HUES48 (cell line): ENCODE data around the gene KLK4.

Source experiments
- H3K27ac ChIP-seq: one replicate; pipeline ENCODE4 v1.7.0; 2013; ENCODE audit warnings: low read depth, low read length, inconsistent platforms
- H3K27me3 ChIP-seq: 2 replicates; pipeline ENCODE4 v1.6.1; 2013; ENCODE audit warnings: mild to moderate bottlenecking, low read length; ENCODE audit not compliant: control insufficient read depth, insufficient read depth
- H3K36me3 ChIP-seq: 2 replicates; pipeline ENCODE4 v1.6.1; 2013; ENCODE audit warnings: low read length; ENCODE audit not compliant: control insufficient read depth, insufficient read depth
- H3K4me1 ChIP-seq: 2 replicates; pipeline ENCODE4 v1.6.1; 2013; ENCODE audit warnings: mild to moderate bottlenecking, low read length; ENCODE audit not compliant: control insufficient read depth, insufficient read depth
- H3K4me3 ChIP-seq: 2 replicates; pipeline ENCODE4 v1.5.1; 2013; ENCODE audit warnings: mild to moderate bottlenecking, low read depth, low read length
- H3K9ac ChIP-seq: 2 replicates; pipeline ENCODE4 v1.6.1; 2013; ENCODE audit warnings: mild to moderate bottlenecking, low read depth, low read length, moderate library complexity
- H3K9me3 ChIP-seq: 2 replicates; pipeline ENCODE4 v1.6.1; 2013; ENCODE audit warnings: low read length; ENCODE audit not compliant: control insufficient read depth, insufficient read depth

The KLK4 gene

DNA sequence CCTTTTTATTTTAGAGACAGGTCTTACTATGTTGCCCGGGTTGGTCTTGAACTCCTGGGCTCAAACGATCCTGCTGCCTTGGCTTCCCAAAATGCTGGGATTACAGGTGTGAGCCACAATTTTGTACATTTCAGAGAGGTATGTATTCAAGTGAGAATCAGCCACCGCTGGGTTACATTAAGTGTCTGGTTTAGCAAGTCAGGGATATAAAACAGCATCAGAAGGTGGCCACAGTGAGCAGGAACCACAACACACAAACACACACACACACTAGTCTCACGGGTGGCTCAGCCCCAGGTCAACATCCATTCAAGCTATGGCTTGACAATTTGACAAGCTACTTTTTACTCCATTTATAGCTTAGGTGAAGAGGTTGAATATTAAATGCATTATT, 21.5 kb upstream of the KLK4 start:
- H3K4me3 ChIP-seq: no peak overlapping the region
- H3K36me3 ChIP-seq: no peaks in the 10 kb centered on the region
- H3K27ac ChIP-seq: no peak overlapping the region
- H3K9me3 ChIP-seq: no peaks in the 10 kb centered on the region
- H3K27me3 ChIP-seq: no peaks in the 10 kb centered on the region
- H3K4me1 ChIP-seq: no peaks in the 10 kb centered on the region
- no peak overlapping the region for H3K9ac ChIP-seq

DNA sequence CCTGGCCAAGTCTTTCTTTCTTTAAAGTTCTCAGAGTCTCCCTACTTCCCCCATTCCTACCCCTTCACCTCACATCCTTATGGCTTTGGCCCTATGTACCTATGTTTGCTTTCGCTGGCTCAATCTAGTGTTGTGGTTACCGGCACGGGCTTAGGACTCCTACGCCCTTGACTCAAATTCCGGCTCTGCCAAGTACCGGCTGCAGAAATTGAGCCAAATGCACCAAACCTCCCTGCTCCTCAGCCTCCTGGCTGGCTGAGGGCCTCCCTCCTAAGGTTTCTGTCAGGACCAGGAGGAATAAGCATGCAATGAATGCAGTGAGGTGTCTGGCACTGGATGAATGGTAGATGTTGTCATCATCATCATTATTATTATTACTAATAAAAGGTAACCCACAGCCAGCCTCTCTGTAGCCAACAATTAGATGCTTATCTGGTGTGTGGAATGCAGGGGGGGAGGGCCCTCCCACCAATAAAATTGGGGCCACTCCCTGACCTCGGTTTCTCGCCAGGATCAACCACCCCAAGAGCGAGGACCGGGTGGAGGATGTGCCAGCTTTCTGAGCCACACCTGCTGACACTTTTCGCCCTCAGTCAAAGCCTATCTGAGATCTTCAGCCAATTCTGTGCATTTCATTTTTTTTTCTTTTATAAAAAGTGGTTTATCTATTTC, 21.0 kb upstream of the KLK4 start:
- no peak overlapping the region for H3K4me3 ChIP-seq
- no peaks in the 10 kb centered on the region for H3K4me1 ChIP-seq
- H3K27ac ChIP-seq: no peak overlapping the region
- no peaks in the 10 kb centered on the region for H3K27me3 ChIP-seq
- no peaks in the 10 kb centered on the region for H3K9me3 ChIP-seq
- H3K36me3 ChIP-seq: no peaks in the 10 kb centered on the region
- H3K9ac ChIP-seq: no peak overlapping the region

DNA sequence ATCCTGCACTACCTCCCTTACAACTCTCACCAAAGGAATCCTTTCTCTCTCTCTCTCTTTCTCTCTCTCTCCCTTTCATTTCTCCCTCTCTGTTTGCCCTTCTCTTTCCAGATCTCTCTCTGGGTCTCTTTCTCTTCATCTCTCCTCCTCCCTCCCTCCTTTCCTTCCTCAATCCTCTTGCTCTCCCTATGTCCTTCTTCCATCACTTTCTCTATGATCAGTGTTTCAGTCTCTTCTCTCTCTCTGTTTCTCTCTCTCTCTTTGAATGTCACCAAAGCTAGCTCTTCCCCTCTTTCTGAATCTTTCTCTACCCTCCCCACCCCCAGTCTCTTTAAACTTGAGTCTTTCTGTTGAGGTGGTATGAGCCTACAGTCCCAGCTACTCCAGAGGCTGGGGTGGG, 19.8 kb upstream of the KLK4 start:
- H3K9me3 ChIP-seq: no peaks in the 10 kb centered on the region
- H3K27me3 ChIP-seq: no peaks in the 10 kb centered on the region
- no peaks in the 10 kb centered on the region for H3K4me1 ChIP-seq
- H3K9ac ChIP-seq: no peak overlapping the region
- H3K4me3 ChIP-seq: no peak overlapping the region
- no peak overlapping the region for H3K27ac ChIP-seq
- H3K36me3 ChIP-seq: no peaks in the 10 kb centered on the region

DNA sequence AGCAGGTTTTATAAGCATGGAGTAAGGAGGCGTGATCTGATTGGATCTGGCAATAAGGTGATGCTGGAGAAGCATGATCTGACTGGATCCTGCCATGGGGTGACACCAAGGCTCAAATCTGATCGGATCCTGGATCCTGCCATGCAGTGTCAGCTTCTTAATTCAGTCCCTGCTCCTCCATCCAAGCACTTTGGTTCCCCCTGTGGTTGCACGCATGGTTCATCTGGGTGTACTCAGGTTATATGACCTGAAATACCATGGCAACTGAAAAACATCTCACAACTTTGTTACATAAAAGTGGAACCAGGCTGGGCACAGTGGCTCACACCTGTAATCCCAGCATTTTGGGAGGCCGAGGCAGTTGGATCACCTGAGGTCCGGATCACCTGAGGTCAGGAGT, 17.6 kb upstream of the KLK4 start:
- H3K4me1 ChIP-seq: no peaks in the 10 kb centered on the region
- H3K36me3 ChIP-seq: no peaks in the 10 kb centered on the region

DNA sequence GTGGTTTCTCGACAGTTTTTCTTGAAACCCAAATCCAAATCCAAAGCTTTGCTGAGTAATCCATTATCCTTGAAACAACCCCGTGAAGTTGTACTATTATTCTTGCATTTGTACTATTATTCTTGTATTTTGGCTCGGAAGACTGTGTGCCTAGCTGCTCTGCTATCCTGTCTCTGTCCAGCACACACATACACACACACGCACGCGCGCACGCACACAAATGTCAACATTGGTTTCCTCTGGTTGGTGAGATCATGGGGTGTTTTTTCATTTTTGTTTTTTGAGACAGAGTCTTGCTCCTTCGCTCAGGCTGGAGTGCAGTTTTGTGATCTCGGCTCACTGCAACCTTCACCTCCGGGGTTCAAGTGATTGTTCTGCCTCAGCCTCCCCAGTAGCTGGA, 14.9 kb upstream of the KLK4 start:
- H3K4me3 ChIP-seq: no peak overlapping the region
- peaks cover 9% of the 10 kb centered on the region for H3K4me1 ChIP-seq
- no peak overlapping the region for H3K27ac ChIP-seq
- H3K27me3 ChIP-seq: 0 out of 2 replicates have a peak, but pooled peaks cover 4% of the 10 kb centered on the region
- H3K36me3 ChIP-seq: no peaks in the 10 kb centered on the region
- H3K9ac ChIP-seq: no peak overlapping the region
- H3K9me3 ChIP-seq: no peaks in the 10 kb centered on the region

More for the DNA sequence above, 17.6 kb upstream of the KLK4 start:
- no peaks in the 10 kb centered on the region for H3K27me3 ChIP-seq
- H3K4me3 ChIP-seq: no peak overlapping the region
- no peaks in the 10 kb centered on the region for H3K9me3 ChIP-seq
- H3K27ac ChIP-seq: no peak overlapping the region
- H3K9ac ChIP-seq: no peak overlapping the region

DNA sequence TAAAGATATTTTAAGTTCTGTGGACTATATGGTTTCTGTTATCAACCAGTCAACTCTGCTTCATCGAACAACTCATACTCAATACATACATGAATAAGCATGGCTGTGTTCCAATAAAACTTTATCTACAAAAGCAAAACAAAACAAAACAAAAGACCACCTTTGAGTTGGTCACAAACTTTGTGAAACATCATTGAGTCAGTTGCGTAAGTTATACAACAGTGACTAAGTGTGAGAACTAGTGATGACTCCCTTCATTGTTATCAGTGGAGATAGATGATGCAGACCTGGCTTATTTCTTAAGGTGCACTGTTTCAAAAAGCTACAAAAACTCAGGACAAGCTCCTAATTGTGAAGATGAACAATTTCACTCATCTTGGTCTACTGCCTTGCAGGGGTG, 14.5 kb upstream of the KLK4 start:
- Histone ChIP-seq H3K4me1 (peaks cover 9% of the 10 kb centered on the region), H3K27ac (no peak overlapping the region), H3K36me3 (no peaks in the 10 kb centered on the region), H3K27me3 (0 out of 2 replicates have a peak, but pooled peaks cover 4% of the 10 kb centered on the region), H3K9me3 (no peaks in the 10 kb centered on the region), H3K4me3 (no peak overlapping the region), H3K9ac (no peak overlapping the region)

DNA sequence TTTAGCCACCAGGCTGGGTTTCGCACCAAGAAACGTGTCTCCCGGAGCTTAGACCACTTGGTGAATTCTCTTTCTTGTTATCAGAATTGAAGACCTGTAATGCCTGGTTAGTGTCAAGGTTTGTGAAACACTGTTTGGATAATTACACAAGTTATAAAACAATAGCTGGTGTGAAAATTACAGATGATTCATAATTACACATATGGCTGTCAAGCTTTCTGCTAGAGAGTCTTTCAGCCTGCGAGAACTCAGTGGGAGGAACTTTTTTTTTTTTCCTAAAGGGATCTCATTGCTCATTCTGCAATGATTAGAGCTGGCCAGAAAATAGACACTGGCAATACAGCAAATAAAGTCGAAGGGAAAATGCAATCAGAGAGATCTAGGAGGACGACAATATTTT, 13.4 kb upstream of the KLK4 start:
- peaks cover 9% of the 10 kb centered on the region for H3K27me3 ChIP-seq

DNA sequence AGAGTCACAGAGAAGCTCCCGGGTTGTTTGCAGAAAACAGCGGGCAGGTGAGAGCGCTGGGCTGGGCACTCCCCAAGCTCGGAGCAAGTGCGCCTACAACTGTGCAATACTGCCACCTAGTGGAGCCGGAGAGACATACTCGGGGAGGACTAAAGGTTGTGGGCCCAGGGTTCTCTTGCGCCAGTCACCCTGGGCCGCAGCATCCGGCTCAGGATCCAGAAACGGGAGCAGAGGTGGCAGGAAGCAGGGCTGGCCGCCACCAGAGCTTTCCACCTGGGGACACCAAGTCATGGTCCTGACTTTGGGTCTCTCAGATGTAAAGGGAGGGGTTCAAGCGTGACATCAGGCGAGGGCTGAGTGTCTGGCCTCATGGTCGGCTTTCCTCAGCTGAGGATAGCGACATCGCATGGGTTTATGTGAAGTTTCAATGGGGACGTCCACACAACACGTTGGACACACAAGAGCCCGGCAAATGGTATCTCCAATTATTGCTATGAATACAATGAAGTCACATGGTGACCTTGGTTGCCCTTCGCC, 11.2 kb upstream of the KLK4 start:
- Histone ChIP-seq H3K9ac (no peak overlapping the region), H3K27me3 (peaks cover 9% of the 10 kb centered on the region), H3K27ac (no peak overlapping the region), H3K9me3 (no peaks in the 10 kb centered on the region), H3K36me3 (no peaks in the 10 kb centered on the region), H3K4me3 (0 out of 2 replicates have a peak overlapping the region, but pooled peaks have one; percentile 16), H3K4me1 (peaks cover 9% of the 10 kb centered on the region)

More for the DNA sequence above, 13.4 kb upstream of the KLK4 start:
- H3K9me3 ChIP-seq: no peaks in the 10 kb centered on the region
- H3K9ac ChIP-seq: no peak overlapping the region
- H3K36me3 ChIP-seq: no peaks in the 10 kb centered on the region
- H3K4me3 ChIP-seq: no peak overlapping the region
- H3K27ac ChIP-seq: no peak overlapping the region
- H3K4me1 ChIP-seq: peaks cover 9% of the 10 kb centered on the region

DNA sequence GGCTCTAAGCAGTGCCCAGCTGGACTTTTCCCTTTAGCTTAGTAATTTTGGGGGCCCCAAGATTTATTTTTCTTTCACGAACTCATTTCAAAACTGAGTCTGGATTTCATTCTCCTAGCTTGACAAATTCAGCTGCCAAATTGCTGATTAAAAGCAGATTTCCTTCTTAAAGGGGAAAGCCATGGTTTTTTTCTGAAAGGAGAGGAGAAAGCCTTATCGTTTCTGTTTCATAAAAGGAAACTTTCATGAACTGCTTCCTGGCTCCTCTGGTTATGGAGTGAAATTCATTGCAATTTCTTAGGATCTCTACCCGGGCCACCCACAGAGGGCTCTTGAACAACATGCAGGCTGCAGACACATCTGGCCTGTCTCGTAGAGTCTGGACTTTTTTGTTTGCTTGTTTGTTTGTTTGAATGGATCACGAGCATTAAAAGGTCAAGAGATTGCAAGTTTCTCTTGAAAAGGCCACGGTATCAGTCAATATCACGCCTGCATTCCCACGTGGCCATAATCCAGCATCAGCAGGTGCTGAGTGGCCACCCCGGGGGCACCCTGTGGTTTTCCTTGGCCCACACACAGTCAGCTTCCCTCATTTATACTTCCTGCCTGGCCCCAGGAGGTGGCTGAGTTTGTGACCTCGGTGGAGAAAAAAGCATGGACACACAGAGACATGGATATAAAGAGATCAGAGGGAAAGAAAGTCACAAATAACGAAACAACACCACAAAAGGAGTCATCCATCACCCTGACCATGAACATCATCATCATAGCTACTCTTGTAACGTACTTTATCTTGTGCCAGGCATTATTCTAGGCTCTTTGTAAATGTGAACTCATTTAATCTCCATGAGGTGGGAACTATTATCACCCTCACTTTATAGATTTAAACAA, 10.5 kb upstream of the KLK4 start:
- Histone ChIP-seq H3K27me3 (peaks cover 9% of the 10 kb centered on the region), H3K4me1 (peaks cover 9% of the 10 kb centered on the region), H3K4me3 (0 out of 2 replicates have a peak overlapping the region, but pooled peaks have one; percentile 16), H3K27ac (no peak overlapping the region), H3K36me3 (no peaks in the 10 kb centered on the region), H3K9me3 (no peaks in the 10 kb centered on the region), H3K9ac (no peak overlapping the region)

DNA sequence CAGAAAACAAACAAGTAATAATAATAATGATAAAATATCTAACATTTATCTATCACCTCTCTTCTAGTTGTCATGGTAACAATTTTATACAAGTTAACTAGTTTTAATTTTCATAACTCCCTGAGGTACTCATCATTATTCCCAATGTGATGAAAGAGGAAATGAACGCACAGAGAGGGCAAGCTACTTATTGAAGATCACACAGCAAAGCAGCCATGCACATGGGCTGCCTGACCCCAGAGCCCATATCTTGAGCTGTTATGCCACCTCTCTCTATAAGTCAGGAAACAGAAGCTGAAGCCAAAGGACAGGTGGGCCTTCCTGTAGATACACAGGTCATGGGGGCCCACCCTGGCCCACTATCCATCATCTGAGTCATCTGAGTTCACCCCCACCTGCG, 4.9 kb upstream of the KLK4 start:
- H3K36me3 ChIP-seq: no peaks in the 10 kb centered on the region
- no peak overlapping the region for H3K9ac ChIP-seq
- H3K4me1 ChIP-seq: no peaks in the 10 kb centered on the region
- no peak overlapping the region for H3K27ac ChIP-seq
- peaks cover 42% of the 10 kb centered on the region for H3K27me3 ChIP-seq
- H3K4me3 ChIP-seq: no peak overlapping the region
- no peaks in the 10 kb centered on the region for H3K9me3 ChIP-seq
